Measurements from ENCODE around the gene WNT7B.

DNA sequence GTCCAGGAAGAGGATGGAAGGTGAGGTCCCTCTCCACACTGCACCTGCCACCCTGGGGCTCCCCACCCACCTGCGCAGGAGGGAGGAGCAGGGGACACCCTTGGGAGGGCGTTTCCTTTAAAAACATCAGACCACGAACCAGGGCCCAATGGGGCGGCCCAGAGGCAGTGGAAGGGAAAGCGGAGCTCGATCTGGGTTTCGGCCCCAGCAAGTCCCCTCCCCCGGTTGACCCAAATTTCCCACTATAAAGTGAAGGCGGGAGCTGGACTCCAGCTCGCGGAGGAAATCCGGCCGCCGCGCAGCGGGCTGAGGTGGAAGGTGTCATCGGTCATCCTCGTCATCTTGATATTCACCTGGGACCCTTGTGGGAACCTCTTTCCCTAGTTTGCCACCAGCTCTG, 99.3 kb downstream of the WNT7B start:
- no peak for TF ChIP-seq EZH2 (IDR thresholded peaks at IDR 0.05; ENCODE audit: borderline replicate concordance, low read depth, low read length, poor library complexity, severe bottlenecking)
- TF ChIP-seq, protein P1, sequence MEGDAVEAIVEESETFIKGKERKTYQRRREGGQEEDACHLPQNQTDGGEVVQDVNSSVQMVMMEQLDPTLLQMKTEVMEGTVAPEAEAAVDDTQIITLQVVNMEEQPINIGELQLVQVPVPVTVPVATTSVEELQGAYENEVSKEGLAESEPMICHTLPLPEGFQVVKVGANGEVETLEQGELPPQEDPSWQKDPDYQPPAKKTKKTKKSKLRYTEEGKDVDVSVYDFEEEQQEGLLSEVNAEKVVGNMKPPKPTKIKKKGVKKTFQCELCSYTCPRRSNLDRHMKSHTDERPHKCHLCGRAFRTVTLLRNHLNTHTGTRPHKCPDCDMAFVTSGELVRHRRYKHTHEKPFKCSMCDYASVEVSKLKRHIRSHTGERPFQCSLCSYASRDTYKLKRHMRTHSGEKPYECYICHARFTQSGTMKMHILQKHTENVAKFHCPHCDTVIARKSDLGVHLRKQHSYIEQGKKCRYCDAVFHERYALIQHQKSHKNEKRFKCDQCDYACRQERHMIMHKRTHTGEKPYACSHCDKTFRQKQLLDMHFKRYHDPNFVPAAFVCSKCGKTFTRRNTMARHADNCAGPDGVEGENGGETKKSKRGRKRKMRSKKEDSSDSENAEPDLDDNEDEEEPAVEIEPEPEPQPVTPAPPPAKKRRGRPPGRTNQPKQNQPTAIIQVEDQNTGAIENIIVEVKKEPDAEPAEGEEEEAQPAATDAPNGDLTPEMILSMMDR (conservative IDR thresholded peaks at IDR 0.05; ENCODE audit: low read depth, low read length) = no peak
